H1 (cell line): ENCODE results near the gene STRADB. TPM values are rescaled to one million over a fixed set of nuclear protein-coding genes. Genes with fewer than 3 reads are reported as not detected.

ENCODE experiments used
- CTCF ChIA-PET: fragments of 300-600 bp; sonication (Branson Sonifier 250); formaldehyde crosslinking; loops from one replicate; lab custom pipeline; 2021; ENCODE audit not compliant: partially characterized antibody; lab: Charles Lee
- POLR2A ChIA-PET: fragments of 300-600 bp; sonication (Branson Sonifier 250); formaldehyde crosslinking; loops from one replicate; lab custom pipeline; 2021; ENCODE audit warnings: inconsistent platforms; ENCODE audit not compliant: partially characterized antibody; lab: Charles Lee
- DNase-seq, 2 experiments: peaks; one replicate each; pipeline versions ENCODE4 v3.0.0 to v3.0.0-alpha.2; 2010 to 2022; ENCODE audit warnings: low spot score in 2 of 2, low read depth in 1 of 2, mixed read lengths in 1 of 2
- FAIRE-seq: peaks from 2 replicates; lab custom pipeline; 2011; peaks lifted over from hg19 to GRCh38; lab: Jason Lieb, UNC
- H2AFZ ChIP-seq: 2 replicates; pipeline ENCODE4 v1.8.1; 2012; ENCODE audit warnings: low read length, inconsistent platforms
- H2AK5ac ChIP-seq: 2 replicates; pipeline ENCODE4 v1.6.1; 2013; ENCODE audit warnings: low read depth, low read length
- H2BK120ac ChIP-seq: replicated peaks from 2 replicates; pipeline ENCODE3; 2013; ENCODE audit warnings: low read depth, low read length, inconsistent platforms
- H2BK12ac ChIP-seq: 2 replicates; pipeline ENCODE4 v1.6.1; 2013; ENCODE audit warnings: low read depth, low read length
- H2BK15ac ChIP-seq: 2 replicates; pipeline ENCODE4 v1.6.1; 2013; ENCODE audit warnings: low read length
- H2BK20ac ChIP-seq: 2 replicates; pipeline ENCODE4 v1.6.1; 2013; ENCODE audit warnings: low read length
- H2BK5ac ChIP-seq: 2 replicates; pipeline ENCODE4 v1.6.1; 2013; ENCODE audit warnings: low read depth, low read length
- H3K14ac ChIP-seq: 2 replicates; pipeline ENCODE4 v1.6.1; 2013; ENCODE audit warnings: inconsistent platforms; ENCODE audit not compliant: insufficient read length
- H3K18ac ChIP-seq: 2 replicates; pipeline ENCODE4 v1.6.1; 2013; ENCODE audit warnings: low read length; ENCODE audit errors: extremely low read depth
- H3K23ac ChIP-seq: 2 replicates; pipeline ENCODE4 v1.6.1; 2013; ENCODE audit warnings: inconsistent platforms; ENCODE audit not compliant: insufficient read length
- H3K23me2 ChIP-seq: 2 replicates; pipeline ENCODE4 v1.6.1; 2013; ENCODE audit warnings: low read depth, low read length
- H3K27ac ChIP-seq: 2 replicates; pipeline ENCODE4 v1.6.1; 2011; ENCODE audit warnings: low read depth, low read length, inconsistent platforms
- H3K27me3 ChIP-seq, 4 experiments: replicated peaks in 1 of 4; 1 replicate in 1 of 4; 2 replicates in 3 of 4; pipeline versions ENCODE4 v1.6.1 to v1.8.1; 2011 to 2013; ENCODE audit warnings: low read length in 3 of 4, mild to moderate bottlenecking in 3 of 4, inconsistent platforms in 2 of 4, mixed read lengths in 2 of 4, moderate library complexity in 1 of 4; ENCODE audit not compliant: control insufficient read depth in 3 of 4, insufficient read depth in 3 of 4; ENCODE audit errors: extremely low read depth in 1 of 4
- H3K36me3 ChIP-seq, 4 experiments: 2 replicates each; pipeline versions ENCODE4 v1.6.1 to v1.8.1; 2011 to 2013; ENCODE audit warnings: mild to moderate bottlenecking in 4 of 4, low read length in 3 of 4, moderate library complexity in 2 of 4, control low read depth in 1 of 4, inconsistent platforms in 1 of 4; ENCODE audit not compliant: insufficient read depth in 4 of 4, control insufficient read depth in 2 of 4
- H3K4ac ChIP-seq: replicated peaks from 2 replicates; pipeline ENCODE3; 2013; ENCODE audit warnings: low read length, low read depth, mixed read lengths, inconsistent platforms; ENCODE audit not compliant: insufficient read length
- H3K4me1 ChIP-seq, 4 experiments: replicated peaks in 1 of 4; 1 replicate in 1 of 4; 2 replicates in 3 of 4; pipeline versions ENCODE4 v1.6.1 to v1.8.1; 2011 to 2013; ENCODE audit warnings: low read length in 3 of 4, inconsistent platforms in 2 of 4, mixed read lengths in 1 of 4; ENCODE audit not compliant: insufficient read depth in 4 of 4, control insufficient read depth in 3 of 4
- H3K4me2 ChIP-seq, 2 experiments: 2 replicates each; pipeline versions ENCODE4 v1.6.1 to v1.8.1; 2011 to 2013; ENCODE audit warnings: low read depth in 2 of 2, low read length in 2 of 2, control low read depth in 1 of 2, inconsistent platforms in 1 of 2, mild to moderate bottlenecking in 1 of 2; ENCODE audit not compliant: insufficient read depth in 1 of 2
- H3K4me3 ChIP-seq, 4 experiments: fragments of 200-600, 300-600 bp in 1 of 4; sonication (generic), shearing (Covaris generic), sonication (Bioruptor Twin) in 1 of 4; 2 replicates each; pipeline versions ENCODE4 v1.5.1 to v1.8.1; 2011 to 2016; ENCODE audit warnings: low read length in 4 of 4, low read depth in 3 of 4, control low read depth in 2 of 4, inconsistent platforms in 2 of 4, mild to moderate bottlenecking in 2 of 4, mixed read lengths in 1 of 4, moderate library complexity in 1 of 4; ENCODE audit not compliant: insufficient read depth in 2 of 4; ENCODE audit errors: extremely low read depth in 1 of 4
- H3K56ac ChIP-seq: replicated peaks from 2 replicates; pipeline ENCODE3; 2013; ENCODE audit warnings: low read depth, mild to moderate bottlenecking, mixed read lengths, low read length, inconsistent platforms; ENCODE audit not compliant: insufficient read length
- H3K79me1 ChIP-seq: 2 replicates; pipeline ENCODE4 v1.6.1; 2013; ENCODE audit warnings: low read depth, low read length, control low read depth
- H3K79me2 ChIP-seq, 2 experiments: 2 replicates each; pipeline versions ENCODE4 v1.6.1 to v1.8.1; 2012 to 2013; ENCODE audit warnings: low read length in 2 of 2, mild to moderate bottlenecking in 2 of 2, inconsistent platforms in 1 of 2; ENCODE audit not compliant: insufficient read depth in 2 of 2, control insufficient read depth in 1 of 2
- H3K9ac ChIP-seq, 4 experiments: replicated peaks in 1 of 4; 1 replicate in 1 of 4; 2 replicates in 3 of 4; pipeline versions ENCODE4 v1.6.1 to v1.8.1; 2011 to 2013; ENCODE audit warnings: low read depth in 3 of 4, low read length in 3 of 4, control low read depth in 2 of 4, mild to moderate bottlenecking in 2 of 4, moderate library complexity in 2 of 4, inconsistent platforms in 1 of 4; ENCODE audit errors: extremely low read depth in 1 of 4
- H3K9me3 ChIP-seq, 2 experiments: 2 replicates each; pipeline versions ENCODE4 v1.6.1 to v1.8.1; 2012 to 2013; ENCODE audit warnings: mild to moderate bottlenecking in 2 of 2, moderate library complexity in 2 of 2, control low read depth in 1 of 2, inconsistent platforms in 1 of 2, low read depth in 1 of 2, low read length in 1 of 2, mixed read lengths in 1 of 2; ENCODE audit not compliant: insufficient read depth in 2 of 2
- H4K20me1 ChIP-seq, 2 experiments: replicated peaks in 1 of 2; 2 replicates each; pipeline versions ENCODE3 to v1.8.1; 2011 to 2013; ENCODE audit warnings: inconsistent platforms in 2 of 2, low read length in 2 of 2, mild to moderate bottlenecking in 1 of 2; ENCODE audit not compliant: insufficient read depth in 2 of 2, control insufficient read depth in 1 of 2
- H4K5ac ChIP-seq: 2 replicates; pipeline ENCODE4 v1.6.1; 2013; ENCODE audit warnings: low read length, low read depth, mixed read lengths, inconsistent platforms; ENCODE audit not compliant: insufficient read length
- H4K8ac ChIP-seq: 2 replicates; pipeline ENCODE4 v1.8.0; 2013; ENCODE audit warnings: mild to moderate bottlenecking, moderate library complexity, low read length, inconsistent platforms; ENCODE audit not compliant: insufficient read depth; ENCODE audit errors: extremely low read depth
- H4K91ac ChIP-seq: replicated peaks from 2 replicates; pipeline ENCODE3; 2013; ENCODE audit warnings: low read length, mixed read lengths, inconsistent platforms; ENCODE audit not compliant: insufficient read length
- ATF2 ChIP-seq: IDR thresholded peaks from 2 replicates; pipeline ENCODE4 v1.6.1; 2012; ENCODE audit warnings: low read length, inconsistent platforms
- ATF3 ChIP-seq: IDR thresholded peaks from 2 replicates; pipeline ENCODE4 v1.6.1; 2011; ENCODE audit warnings: low read depth, mild to moderate bottlenecking, low read length; ENCODE audit not compliant: insufficient read depth
- CTBP2 ChIP-seq: IDR thresholded peaks from 2 replicates; pipeline ENCODE4 v1.7.0; 2011; ENCODE audit warnings: borderline replicate concordance, mild to moderate bottlenecking, moderate library complexity, mixed read lengths, low read length; ENCODE audit not compliant: insufficient read depth, insufficient read length
- E2F6 ChIP-seq: IDR thresholded peaks from 2 replicates; pipeline ENCODE4 v1.6.1; 2012; ENCODE audit warnings: inconsistent platforms
- GABPA ChIP-seq: IDR thresholded peaks from 2 replicates; pipeline ENCODE4 v1.6.1; 2011; ENCODE audit warnings: mild to moderate bottlenecking, low read length, moderate library complexity, borderline replicate concordance; ENCODE audit not compliant: insufficient read depth
- POLR2AphosphoS5 ChIP-seq: IDR thresholded peaks from 2 replicates; pipeline ENCODE4 v1.6.1; 2011; ENCODE audit warnings: low read depth, low read length
- POU5F1 ChIP-seq: IDR thresholded peaks from 2 replicates; pipeline ENCODE4 v1.6.1; 2011; ENCODE audit warnings: low read depth, mild to moderate bottlenecking, low read length, moderate library complexity
- SIN3A ChIP-seq, 2 experiments: IDR thresholded peaks in 1 of 2; conservative IDR thresholded peaks in 1 of 2; 2 replicates each; pipeline ENCODE4 v1.6.1; 2011 to 2012; ENCODE audit warnings: low read length in 2 of 2, improper control_type of control experiment in 1 of 2, low read depth in 1 of 2, mild to moderate bottlenecking in 1 of 2
- SIX5 ChIP-seq: IDR thresholded peaks from 2 replicates; pipeline ENCODE4 v1.6.1; 2011; ENCODE audit warnings: mild to moderate bottlenecking, low read depth, low read length
- TAF7 ChIP-seq: optimal IDR thresholded peaks from 2 replicates; pipeline ENCODE3; 2011; ENCODE audit warnings: low read depth, mild to moderate bottlenecking, inconsistent platforms, low read length, moderate library complexity, borderline replicate concordance
- YY1 ChIP-seq: IDR thresholded peaks from 2 replicates; pipeline ENCODE4 v1.6.1; 2011; ENCODE audit warnings: low read depth, mild to moderate bottlenecking, low read length
- polyA plus RNA-seq, 7 experiments: library from polyadenylated mRNA; depleted of rRNA in 3 of 7; stranded (reverse) in 5 of 7; unstranded in 2 of 7; fragments of >200 nt in 5 of 7; fragments of 200-250 nt in 2 of 7; gene quantifications; 1 replicate in 5 of 7; 2 replicates in 1 of 7; 4 replicates in 1 of 7; pipeline versions ENCODE4 v1.2.1 to v1.2.3, GENCODE V29; 2011 to 2013; ENCODE audit warnings: missing spikeins in 2 of 7, mixed read lengths in 2 of 7
- total RNA-seq: library from RNA; stranded (reverse); fragmentation: NEBNext Ultra II Directional; extraction: Animal tissue kit (Norgen Biotek cat#: 25700); gene quantifications from 2 replicates; pipeline ENCODE4 v1.2.1, GENCODE V29; 2021

STRADB gene
- total and polyA plus RNA-seq, 2 of the 8 experiments (the other 6 are each of a cell fraction or from before 2014, with no cell fraction given), result 20.9 to 34.9 TPM

GRCh38 chr2:201467666-201468065 lies 16.1 kb downstream of the STRADB start:
- no peak overlapping the region for H3K14ac ChIP-seq
- H2BK12ac ChIP-seq, result no peak overlapping the region
- H3K27me3 ChIP-seq, result no peaks in the 10 kb centered on the region
- H3K79me1 ChIP-seq, result no peaks in the 10 kb centered on the region
- no peak overlapping the region for H4K8ac ChIP-seq
- POLR2A ChIA-PET, result no interaction called here
- H3K4me2 ChIP-seq, result no peak overlapping the region
- H3K36me3 ChIP-seq, result no peaks in the 10 kb centered on the region
- H4K20me1 ChIP-seq, result no peaks in the 10 kb centered on the region
- H3K23me2 ChIP-seq, result no peaks in the 10 kb centered on the region
- H3K79me2 ChIP-seq, result no peaks in the 10 kb centered on the region
- no peak overlapping the region for H2AK5ac ChIP-seq
- H3K18ac ChIP-seq, result no peak overlapping the region
- DNase-seq (no peak), FAIRE-seq (no peak)
- no peak overlapping the region for H3K27ac ChIP-seq
- no peak overlapping the region for H3K9ac ChIP-seq
- H3K23ac ChIP-seq, result no peak overlapping the region
- no peak overlapping the region for H2BK15ac ChIP-seq
- CTCF ChIA-PET, result interaction anchor here (1.0 to 1.3 kb wide), 3 partner anchors 8 to 236 kb away, joined by 3 to 9 read pairs (median 3); no protein-coding TSS in a partner anchor
- no peak overlapping the region for H3K56ac ChIP-seq
- H2BK120ac ChIP-seq, result no peak overlapping the region
- no peak overlapping the region for H4K5ac ChIP-seq
- H2BK5ac ChIP-seq, result no peak overlapping the region
- H2AFZ ChIP-seq, result no peak overlapping the region
- no peak overlapping the region for H4K91ac ChIP-seq
- peaks cover 0 to 4% (median 4%) of the 10 kb centered on the region in 4 experiments; a peak in 4 of 7 replicates for H3K4me1 ChIP-seq
- no peak overlapping the region for H3K4ac ChIP-seq
- no peaks in the 10 kb centered on the region for H3K9me3 ChIP-seq
- no peak overlapping the region for H2BK20ac ChIP-seq
- no peak overlapping the region for H3K4me3 ChIP-seq
- TF ChIP-seq ATF3, result no peak
- TF ChIP-seq TAF7, result no peak
- no peak for TF ChIP-seq GABPA
- TF ChIP-seq ATF2, result no peak
- no peak for TF ChIP-seq CTBP2
- TF ChIP-seq SIN3A (conservative IDR thresholded peaks at IDR 0.05 in 1 of 2, IDR thresholded peaks at IDR 0.05 in 1 of 2; ENCODE audit: low read depth in 1 of 2, low read length in 2 of 2), result no peak
- no peak for TF ChIP-seq POLR2AphosphoS5
- no peak for TF ChIP-seq YY1
- TF ChIP-seq POU5F1, result no peak
- no peak for TF ChIP-seq SIX5
- TF ChIP-seq E2F6, result no peak
